ENCODE data around the gene CHP2. TPM values are rescaled to one million over a fixed set of nuclear protein-coding genes. Genes with fewer than 3 reads are reported as not detected.
A peak's percentile ranks its signal among the peaks of the same experiment; 100 is the strongest.

CHP2 gene
- total and polyA plus RNA-seq, 9 of the 15 experiments (the other 6 are each of a cell fraction or from before 2014, with no cell fraction given) = 0.23 to 1.1 (median 0.80) TPM

GRCh38 chr16:23753908-23754593, 775 bp upstream of the CHP2 start:
- Histone ChIP-seq H2AFZ (ENCODE audit: low read depth, low read length) (peak overlapping the region; percentile 83), H3K4me3 (peak overlapping the region; percentile 45), H3K9me3 (replicated peaks; ENCODE audit: control insufficient read depth, insufficient read depth, low read depth, low read length) (peaks cover 2% of the 10 kb centered on the region; the same call in 1 of the 2 replicates), H3K36me3 (ENCODE audit: control insufficient read depth, insufficient read depth, low read length) (no peaks in the 10 kb centered on the region), H3K4me2 (ENCODE audit: insufficient read depth, low read length) (peak overlapping the region; percentile 65), H3K79me2 (ENCODE audit: control insufficient read depth, insufficient read depth, low read length) (no peaks in the 10 kb centered on the region), H3K9me1 (ENCODE audit: control insufficient read depth, insufficient read depth, low read length) (no peaks in the 10 kb centered on the region), H3K27ac (ENCODE audit: extremely low read depth, low read depth, low read length) (no peak overlapping the region), H3K27me3 (ENCODE audit: control insufficient read depth in 2 of 2, insufficient read depth in 2 of 2, low read length in 2 of 2) (peaks cover 6 to 17% of the 10 kb centered on the region in 2 experiments; a peak in 4 of 5 replicates), H3K4me1 (replicated peaks in 1 of 2; ENCODE audit: control insufficient read depth in 2 of 2, insufficient read depth in 2 of 2, low read length in 2 of 2) (peaks cover 3 to 15% of the 10 kb centered on the region in 2 experiments; a peak in 4 of 5 replicates), H4K20me1 (replicated peaks; ENCODE audit: control insufficient read depth, insufficient read depth, low read length) (no peaks in the 10 kb centered on the region), H3K9ac (ENCODE audit: insufficient read depth in 1 of 2, low read depth in 2 of 2, low read length in 2 of 2) (peak overlapping the region; percentile 32 to 88; a peak in 2 of 4 replicates)
- intact Hi-C loops (cut with micrococcal nuclease) = no loop called here
- CTCF ChIA-PET (ENCODE audit: low intra/inter-chr PET ratio) = no interaction called here
- in situ Hi-C loops (cut with MboI) = no loop called here
- POLR2A ChIA-PET = interaction anchor here (0.6 to 1.8 kb wide), 2 partner anchors 13 to 410 kb away, joined by 3 to 4 read pairs; no protein-coding TSS in a partner anchor
- WGBS (ENCODE audit: insufficient coverage, low coverage, missing lambda C conversion rate) = 56% methylated on average over 14 of the region's 17 CpGs
- FAIRE-seq = peak; percentile 29
- no TSS peak for BruUV-seq (replicated peaks)
- DNase-seq (ENCODE audit: extremely low read depth in 1 of 4, low spot score in 3 of 4) = no peak
- no peak for ATAC-seq
- no peak for TF ChIP-seq STAG1 (CRISPR knock-in tag; IDR thresholded peaks at IDR 0.05; ENCODE audit: borderline replicate concordance)
- TF ChIP-seq NKRF (IDR thresholded peaks at IDR 0.05; ENCODE audit: borderline replicate concordance) = no peak
- no peak for TF ChIP-seq ZSCAN32 (CRISPR knock-in tag; IDR thresholded peaks at IDR 0.05)
- no peak for TF ChIP-seq FUS (optimal IDR thresholded peaks at IDR 0.05; ENCODE audit: low read depth, low read length)
- TF ChIP-seq BCOR (IDR thresholded peaks at IDR 0.05) = peak; percentile 60; the same call in 1 of the 2 replicates
- TF ChIP-seq RNF2 (IDR thresholded peaks at IDR 0.05) = no peak
- no peak for TF ChIP-seq ETV5 (CRISPR knock-in tag; IDR thresholded peaks at IDR 0.05; ENCODE audit: low read depth)
- no peak for TF ChIP-seq TCFL5 (CRISPR knock-in tag; conservative IDR thresholded peaks at IDR 0.05)
- no peak for TF ChIP-seq ZNF584 (CRISPR knock-in tag; IDR thresholded peaks at IDR 0.05; ENCODE audit: low read depth)
- TF ChIP-seq YBX1 (IDR thresholded peaks at IDR 0.05) = no peak
- TF ChIP-seq, protein P1, sequence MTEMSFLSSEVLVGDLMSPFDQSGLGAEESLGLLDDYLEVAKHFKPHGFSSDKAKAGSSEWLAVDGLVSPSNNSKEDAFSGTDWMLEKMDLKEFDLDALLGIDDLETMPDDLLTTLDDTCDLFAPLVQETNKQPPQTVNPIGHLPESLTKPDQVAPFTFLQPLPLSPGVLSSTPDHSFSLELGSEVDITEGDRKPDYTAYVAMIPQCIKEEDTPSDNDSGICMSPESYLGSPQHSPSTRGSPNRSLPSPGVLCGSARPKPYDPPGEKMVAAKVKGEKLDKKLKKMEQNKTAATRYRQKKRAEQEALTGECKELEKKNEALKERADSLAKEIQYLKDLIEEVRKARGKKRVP (CRISPR knock-in tag; IDR thresholded peaks at IDR 0.05) = no peak
- no peak for TF ChIP-seq SMARCA5 (IDR thresholded peaks at IDR 0.05)
- TF ChIP-seq, protein P2, sequence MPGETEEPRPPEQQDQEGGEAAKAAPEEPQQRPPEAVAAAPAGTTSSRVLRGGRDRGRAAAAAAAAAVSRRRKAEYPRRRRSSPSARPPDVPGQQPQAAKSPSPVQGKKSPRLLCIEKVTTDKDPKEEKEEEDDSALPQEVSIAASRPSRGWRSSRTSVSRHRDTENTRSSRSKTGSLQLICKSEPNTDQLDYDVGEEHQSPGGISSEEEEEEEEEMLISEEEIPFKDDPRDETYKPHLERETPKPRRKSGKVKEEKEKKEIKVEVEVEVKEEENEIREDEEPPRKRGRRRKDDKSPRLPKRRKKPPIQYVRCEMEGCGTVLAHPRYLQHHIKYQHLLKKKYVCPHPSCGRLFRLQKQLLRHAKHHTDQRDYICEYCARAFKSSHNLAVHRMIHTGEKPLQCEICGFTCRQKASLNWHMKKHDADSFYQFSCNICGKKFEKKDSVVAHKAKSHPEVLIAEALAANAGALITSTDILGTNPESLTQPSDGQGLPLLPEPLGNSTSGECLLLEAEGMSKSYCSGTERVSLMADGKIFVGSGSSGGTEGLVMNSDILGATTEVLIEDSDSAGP (CRISPR knock-in tag; IDR thresholded peaks at IDR 0.05) = no peak
- TF ChIP-seq SPI1 (IDR thresholded peaks at IDR 0.05; ENCODE audit: borderline replicate concordance, low read depth, low read length) = 0 out of 2 replicates have a peak, but pooled peaks have one; percentile 9
- TF ChIP-seq ARHGAP35 (IDR thresholded peaks at IDR 0.05; ENCODE audit: partially characterized antibody) = no peak
- no peak for TF ChIP-seq RFX5 (IDR thresholded peaks at IDR 0.05; ENCODE audit: low read depth, low read length)
- TF ChIP-seq FOS (IDR thresholded peaks at IDR 0.05; ENCODE audit: extremely low read depth, insufficient read length) = no peak
- TF ChIP-seq HOXB6 (CRISPR knock-in tag; IDR thresholded peaks at IDR 0.05; ENCODE audit: borderline replicate concordance) = no peak
- TF ChIP-seq KLF6 (CRISPR knock-in tag; IDR thresholded peaks at IDR 0.05; ENCODE audit: borderline replicate concordance) = no peak

All from K562 (cell line).